Adrenal gland (tissue), 12 donors: Measurements from ENCODE around the gene C10orf67. TPM values are rescaled to one million over a fixed set of nuclear protein-coding genes. Genes with fewer than 3 reads are reported as not detected.
"Not testable (repeated sequence)": the region's sequence is repeated elsewhere in the genome, so short reads cannot be mapped to it uniquely, and the experiment has no call there.

Source experiments
- DNase-seq, 7 donors: peaks; one replicate each; pipeline ENCODE4 v3.0.0-alpha.2; 2019 to 2020
- H3K27ac ChIP-seq, 5 donors: fragments of 200-600 bp; sonication (generic) in 4 of 5; 1 replicate in 3 of 5; 2 replicates in 2 of 5; pipeline versions ENCODE4 v1.5.1 to v1.8.0; 2016 to 2020; ENCODE audit warnings: mild to moderate bottlenecking in 1 of 5
- H3K27me3 ChIP-seq: fragments of 200-600 bp; 2 replicates; pipeline ENCODE4 v1.8.0; 2021
- H3K36me3 ChIP-seq, 2 donors: fragments of 200-600 bp; replicated peaks in 1 of 2; 1 replicate in 1 of 2; 2 replicates in 1 of 2; pipeline versions ENCODE4 v1.5.1 to v1.8.0; 2018 to 2022
- H3K4me1 ChIP-seq, 2 donors: fragments of 200-600 bp; replicated peaks in 1 of 2; 1 replicate in 1 of 2; 2 replicates in 1 of 2; pipeline versions ENCODE4 v1.5.1 to v1.8.0; 2018 to 2021
- H3K4me3 ChIP-seq, 4 donors: fragments of 200-600 bp; sonication (generic) in 3 of 4; one replicate each; pipeline ENCODE4 v1.5.1; 2016 to 2018
- H3K9me3 ChIP-seq, 3 donors: fragments of 200-600 bp; sonication (generic) in 1 of 3; replicated peaks in 1 of 3; 1 replicate in 2 of 3; 2 replicates in 1 of 3; pipeline versions ENCODE4 v1.5.1 to v1.8.0; 2016 to 2021
- POLR2A ChIP-seq, 2 donors: fragments of 450-650 bp; IDR thresholded peaks; one replicate each; pipeline ENCODE4 v1.6.1; 2017; ENCODE audit warnings: antibody characterized with exemption in 2 of 2, mild to moderate bottlenecking in 2 of 2, moderate library complexity in 1 of 2
- WGBS, 4 donors: extraction: QIAGEN DNeasy Blood & Tissue Kit in 2 of 4; methylation state at CpG; one replicate each; pipeline versions ENCODE4 v1.1.5 to v1.1.7; 2013 to 2017; 5-methylcytosine and 5-hydroxymethylcytosine counted together
- intact Hi-C, 2 donors: fragments of 100-400 bp; cut with DNase I; formaldehyde crosslinking; loops; one replicate each; pipeline versions ENCODE4 v1.14.1 to v1.15.0; 2022 to 2023
- polyA plus RNA-seq, 3 donors: library from polyadenylated mRNA; stranded (reverse); fragments of 200-250 nt in 2 of 3; fragments of 350-450 nt in 1 of 3; fragmentation: Illumina TruSeq in 1 of 3; extraction: RNeasy Lipid Tissue Mini Kit (QIAGEN cat#74804) in 1 of 3; gene quantifications; one replicate each; pipeline ENCODE4 v1.2.3, GENCODE V29; 2013 to 2014
- total RNA-seq, 9 donors: library from RNA; depleted of rRNA in 4 of 9; stranded (reverse); fragments of >200 nt in 4 of 9; fragments of 120-200 nt in 1 of 9; fragmentation: NEBNext Ultra II Directional in 1 of 9; extraction: Animal tissue kit (Norgen Biotek cat#: 25700) in 1 of 9; gene quantifications; one replicate each; pipeline versions ENCODE4 v1.1.0 to v1.2.4, GENCODE V29; 2013 to 2023
- TF ChIP-seq, protein P1 (sequence below), 6 experiments: fragments of 450-650 bp in 4 of 6; fragments of 200-600 bp in 2 of 6; sonication (generic) in 1 of 6; IDR thresholded peaks; 1 replicate in 5 of 6; 2 replicates in 1 of 6; pipeline versions ENCODE4 v1.5.1 to v1.8.0; 2016 to 2021; ENCODE audit warnings: antibody characterized with exemption in 6 of 6, mild to moderate bottlenecking in 2 of 6, moderate library complexity in 1 of 6
- donor health status: healthy with polysubstance abuse.
- donor health status: Bipolar disorder and iron deficiency.
- donor health status: DM: yes; HTN: yes; CAD: no.
- donor health status: DM: no; HTN: no; CAD: no.
- donor health status: DM: no; HTN: no; CAD: no.
- donor health status: DM: yes; HTN: yes; CAD: no.

C10orf67 gene
- total and polyA plus RNA-seq, 12 donors = 0.03 to 0.50 (median 0.18) TPM; not detected in 6

DNA sequence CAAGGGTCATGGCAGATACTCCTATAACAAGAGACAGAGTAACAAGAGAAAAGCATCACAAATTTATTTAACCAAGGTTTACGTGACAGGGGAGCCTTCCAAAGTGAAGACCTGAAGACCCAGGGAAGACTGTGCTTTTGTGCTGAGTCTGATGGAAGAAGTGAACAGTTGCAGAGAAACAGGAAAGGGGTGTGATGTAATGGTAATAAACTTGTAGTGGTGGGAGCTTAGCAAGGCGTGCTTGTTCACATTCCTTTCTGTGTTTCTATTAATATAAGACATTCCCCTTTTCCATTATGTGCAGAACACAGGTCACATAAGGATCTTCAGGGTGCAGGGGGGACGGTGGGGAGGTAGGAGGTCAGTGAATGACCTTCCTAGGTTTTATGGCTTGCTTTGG is 25.5 kb upstream of the C10orf67 start:
- WGBS, 4 donors = 46 to 56% (median 55%) methylated on average over 3 of the region's 3 CpGs
- H3K9me3 ChIP-seq = no peaks in the 10 kb centered on the region
- no peak overlapping the region for H3K27ac ChIP-seq
- TF ChIP-seq, protein P1, sequence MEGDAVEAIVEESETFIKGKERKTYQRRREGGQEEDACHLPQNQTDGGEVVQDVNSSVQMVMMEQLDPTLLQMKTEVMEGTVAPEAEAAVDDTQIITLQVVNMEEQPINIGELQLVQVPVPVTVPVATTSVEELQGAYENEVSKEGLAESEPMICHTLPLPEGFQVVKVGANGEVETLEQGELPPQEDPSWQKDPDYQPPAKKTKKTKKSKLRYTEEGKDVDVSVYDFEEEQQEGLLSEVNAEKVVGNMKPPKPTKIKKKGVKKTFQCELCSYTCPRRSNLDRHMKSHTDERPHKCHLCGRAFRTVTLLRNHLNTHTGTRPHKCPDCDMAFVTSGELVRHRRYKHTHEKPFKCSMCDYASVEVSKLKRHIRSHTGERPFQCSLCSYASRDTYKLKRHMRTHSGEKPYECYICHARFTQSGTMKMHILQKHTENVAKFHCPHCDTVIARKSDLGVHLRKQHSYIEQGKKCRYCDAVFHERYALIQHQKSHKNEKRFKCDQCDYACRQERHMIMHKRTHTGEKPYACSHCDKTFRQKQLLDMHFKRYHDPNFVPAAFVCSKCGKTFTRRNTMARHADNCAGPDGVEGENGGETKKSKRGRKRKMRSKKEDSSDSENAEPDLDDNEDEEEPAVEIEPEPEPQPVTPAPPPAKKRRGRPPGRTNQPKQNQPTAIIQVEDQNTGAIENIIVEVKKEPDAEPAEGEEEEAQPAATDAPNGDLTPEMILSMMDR (IDR thresholded peaks at IDR 0.05) = no peak
- TF ChIP-seq POLR2A (IDR thresholded peaks at IDR 0.05) = no peak
- no peaks in the 10 kb centered on the region for H3K36me3 ChIP-seq
- no peaks in the 10 kb centered on the region for H3K27me3 ChIP-seq
- intact Hi-C loops = no loop called here
- no peak overlapping the region for H3K4me3 ChIP-seq
- no peak for DNase-seq
- no peaks in the 10 kb centered on the region for H3K4me1 ChIP-seq

DNA sequence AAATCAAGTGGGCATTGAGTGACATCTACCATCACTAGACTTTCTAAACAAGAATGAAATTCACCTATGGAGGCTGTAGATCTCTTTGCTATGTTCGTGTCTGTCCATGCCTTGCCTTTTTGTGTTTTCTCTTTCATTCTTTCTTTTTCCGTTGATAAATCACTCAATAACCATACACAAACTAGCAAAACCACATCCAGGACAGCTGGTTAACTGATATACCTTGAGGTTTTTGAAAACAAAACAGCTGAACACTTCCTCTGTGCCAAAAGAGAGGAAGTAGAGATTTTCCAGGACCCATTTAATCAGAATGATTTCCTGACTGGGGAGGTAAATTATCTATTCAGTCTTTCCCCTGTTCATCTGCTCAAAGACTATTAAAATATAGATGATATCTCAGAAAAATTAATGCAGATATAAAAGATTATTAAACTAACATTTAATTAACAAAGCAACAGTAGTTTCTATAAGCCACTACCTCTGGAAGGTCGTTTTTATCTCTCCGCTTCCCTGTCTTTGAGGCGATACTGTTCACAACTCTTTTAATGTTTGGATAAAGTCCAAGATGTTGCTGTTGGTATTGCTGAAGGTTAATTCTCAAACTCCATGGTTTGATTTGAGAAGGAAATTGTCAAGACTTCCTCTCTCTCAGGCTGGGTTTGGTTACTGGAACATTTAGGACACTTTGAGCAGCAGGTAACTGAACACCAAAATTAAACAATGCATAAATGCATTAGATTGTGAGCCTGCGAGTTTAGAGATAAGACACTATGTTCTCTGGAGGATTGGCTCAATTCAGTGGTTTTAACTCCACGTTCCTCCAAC is 24.4 kb upstream of the C10orf67 start:
- no peaks in the 10 kb centered on the region for H3K9me3 ChIP-seq
- WGBS, 4 donors = 51 to 57% (median 55%) methylated on average over 7 of the region's 7 CpGs
- no peak overlapping the region for H3K4me3 ChIP-seq
- DNase-seq = no peak
- intact Hi-C loops = no loop called here
- no peaks in the 10 kb centered on the region for H3K4me1 ChIP-seq
- H3K36me3 ChIP-seq = no peaks in the 10 kb centered on the region
- TF ChIP-seq, protein P1 (IDR thresholded peaks at IDR 0.05) = no peak
- TF ChIP-seq POLR2A (IDR thresholded peaks at IDR 0.05) = no peak
- no peak overlapping the region for H3K27ac ChIP-seq
- no peaks in the 10 kb centered on the region for H3K27me3 ChIP-seq

DNA sequence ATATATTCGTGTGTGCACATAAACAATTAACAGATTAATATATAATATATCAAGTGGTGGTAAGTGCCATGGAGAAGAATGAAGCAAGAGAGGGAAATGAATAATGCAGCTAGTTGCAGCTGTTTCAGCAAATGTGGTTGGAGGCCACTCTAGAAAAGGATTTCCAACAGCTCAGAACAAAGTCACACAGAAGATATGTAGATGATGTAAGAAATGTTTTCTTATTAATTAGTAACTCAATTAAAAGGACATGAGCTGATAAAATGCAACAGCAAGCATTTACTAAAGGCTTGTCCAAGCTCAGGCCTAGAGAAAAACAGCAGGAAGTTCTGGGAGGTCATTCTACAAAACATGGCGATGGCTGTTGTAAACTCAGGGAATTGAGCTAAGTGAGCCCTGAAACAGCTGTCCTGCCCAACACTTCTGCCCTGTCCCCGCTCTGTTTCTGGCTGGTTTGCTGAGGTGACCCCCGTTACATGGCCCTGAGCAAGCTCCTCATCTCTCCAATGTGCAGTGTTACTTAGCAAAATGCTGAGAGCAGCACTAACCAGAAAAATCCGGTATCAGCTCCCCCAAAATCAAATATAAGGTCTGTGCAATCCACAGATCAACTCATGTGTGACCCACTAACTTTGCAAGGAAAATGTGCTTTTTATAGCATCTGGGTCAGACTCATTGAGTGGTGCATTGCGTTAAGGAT is 23.4 kb upstream of the C10orf67 start:
- H3K27me3 ChIP-seq = no peaks in the 10 kb centered on the region
- WGBS, 4 donors = 82 to 93% (median 89%) methylated on average over 6 of the region's 6 CpGs
- H3K27ac ChIP-seq = no peak overlapping the region
- H3K36me3 ChIP-seq = no peaks in the 10 kb centered on the region
- intact Hi-C loops = no loop called here
- no peaks in the 10 kb centered on the region for H3K9me3 ChIP-seq
- no peak for DNase-seq
- no peaks in the 10 kb centered on the region for H3K4me1 ChIP-seq
- no peak overlapping the region for H3K4me3 ChIP-seq
- TF ChIP-seq POLR2A (IDR thresholded peaks at IDR 0.05) = no peak
- TF ChIP-seq, protein P1 (IDR thresholded peaks at IDR 0.05) = no peak

DNA sequence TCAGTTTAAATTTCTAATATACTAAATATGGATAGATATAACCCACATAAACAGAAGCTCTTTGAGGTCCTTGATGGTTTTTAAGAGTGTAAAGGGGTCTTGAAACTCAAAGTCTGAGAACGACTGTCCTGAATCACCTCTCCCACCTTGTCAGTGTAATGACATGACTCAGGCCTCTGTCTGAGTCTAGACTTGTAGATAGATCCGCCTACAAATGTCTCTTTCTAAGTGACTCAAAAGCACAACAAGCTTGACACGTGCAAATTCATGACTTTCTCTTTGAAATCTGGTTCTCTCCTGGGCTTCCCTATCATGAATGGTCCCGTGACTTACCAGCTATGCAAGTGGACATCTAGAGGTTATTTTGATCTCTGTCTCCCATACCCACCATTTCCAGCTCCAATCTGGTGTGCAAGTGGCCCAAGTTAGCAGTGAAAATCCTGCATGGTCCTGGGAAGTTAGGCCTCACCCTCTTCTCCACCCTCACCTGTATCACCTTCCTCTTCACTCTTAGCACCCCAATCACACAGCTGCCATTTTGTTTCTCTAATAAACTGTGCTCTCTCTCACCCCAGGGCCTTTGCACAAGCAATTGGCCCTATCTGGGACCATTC is 20.9 kb upstream of the C10orf67 start:
- H3K4me3 ChIP-seq, H3K27me3 ChIP-seq, DNase-seq, intact Hi-C loops, H3K27ac ChIP-seq, H3K36me3 ChIP-seq, H3K9me3 ChIP-seq, H3K4me1 ChIP-seq: not testable (repeated sequence)
- WGBS, 4 donors = 81 to 90% (median 87%) methylated on average over 4 of the region's 4 CpGs
